ENCODE measurements around the gene TOMM34. TPM values are rescaled to one million over a fixed set of nuclear protein-coding genes. Genes with fewer than 3 reads are reported as not detected.

TOMM34 gene
- total and polyA plus RNA-seq, 2 of the 13 experiments (the other 11 are each of a cell fraction or from before 2014, with no cell fraction given), result 36.2 to 52.0 TPM

DNA sequence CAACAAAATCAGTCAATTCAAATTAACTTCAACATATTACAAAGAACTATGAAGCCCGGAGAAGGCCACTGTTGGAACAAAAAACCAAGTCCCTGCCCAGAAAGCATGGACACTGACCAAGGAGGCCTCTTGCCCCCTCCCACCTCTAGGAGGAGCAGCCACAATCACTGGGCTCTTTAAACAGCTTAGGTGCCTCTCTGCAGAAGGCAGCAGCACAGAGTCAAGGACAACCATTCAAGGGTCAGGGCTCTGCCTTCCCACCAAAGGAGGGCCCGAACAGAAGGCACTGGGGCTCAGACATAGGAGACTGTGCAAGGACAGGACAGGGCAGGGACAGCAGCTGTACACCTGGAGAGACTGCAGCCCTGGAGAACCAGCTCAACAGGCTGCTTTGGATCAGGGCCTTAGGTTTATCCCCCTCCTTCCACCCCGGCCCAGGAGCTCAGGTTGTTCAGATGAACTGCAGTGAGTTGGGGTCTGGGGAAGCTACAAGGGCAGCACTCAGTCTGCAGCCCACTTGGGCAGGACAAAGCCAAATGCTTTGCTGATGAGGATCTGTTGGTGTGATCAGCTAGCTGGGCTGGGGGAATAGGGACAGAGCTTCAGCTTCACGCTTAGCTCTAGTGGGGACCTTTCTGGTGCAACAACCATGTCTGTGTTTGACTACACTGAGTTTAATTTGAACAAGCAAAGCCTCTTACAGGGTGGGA is 17.8 kb downstream of the TOMM34 start (continued):
- TF ChIP-seq, protein P1, sequence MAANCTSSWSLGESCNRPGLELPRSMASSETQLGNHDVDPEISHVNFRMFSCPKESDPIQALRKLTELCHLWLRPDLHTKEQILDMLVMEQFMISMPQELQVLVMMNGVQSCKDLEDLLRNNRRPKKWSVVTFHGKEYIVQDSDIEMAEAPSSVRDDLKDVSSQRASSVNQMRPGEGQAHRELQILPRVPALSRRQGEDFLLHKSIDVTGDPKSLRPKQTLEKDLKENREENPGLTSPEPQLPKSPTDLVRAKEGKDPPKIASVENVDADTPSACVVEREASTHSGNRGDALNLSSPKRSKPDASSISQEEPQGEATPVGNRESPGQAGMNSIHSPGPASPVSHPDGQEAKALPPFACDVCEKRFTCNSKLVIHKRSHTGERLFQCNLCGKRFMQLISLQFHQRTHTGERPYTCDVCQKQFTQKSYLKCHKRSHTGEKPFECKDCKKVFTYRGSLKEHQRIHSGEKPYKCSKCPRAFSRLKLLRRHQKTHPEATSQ (CRISPR knock-in tag; IDR thresholded peaks at IDR 0.05; ENCODE audit: borderline replicate concordance), result 0 out of 2 replicates have a peak, but pooled peaks have one; percentile 22
- TF ChIP-seq ZNF557 (CRISPR knock-in tag; IDR thresholded peaks at IDR 0.05), result no peak
- TF ChIP-seq NR2C2 (CRISPR knock-in tag; IDR thresholded peaks at IDR 0.05; ENCODE audit: borderline replicate concordance), result no peak
- TF ChIP-seq, protein P2, sequence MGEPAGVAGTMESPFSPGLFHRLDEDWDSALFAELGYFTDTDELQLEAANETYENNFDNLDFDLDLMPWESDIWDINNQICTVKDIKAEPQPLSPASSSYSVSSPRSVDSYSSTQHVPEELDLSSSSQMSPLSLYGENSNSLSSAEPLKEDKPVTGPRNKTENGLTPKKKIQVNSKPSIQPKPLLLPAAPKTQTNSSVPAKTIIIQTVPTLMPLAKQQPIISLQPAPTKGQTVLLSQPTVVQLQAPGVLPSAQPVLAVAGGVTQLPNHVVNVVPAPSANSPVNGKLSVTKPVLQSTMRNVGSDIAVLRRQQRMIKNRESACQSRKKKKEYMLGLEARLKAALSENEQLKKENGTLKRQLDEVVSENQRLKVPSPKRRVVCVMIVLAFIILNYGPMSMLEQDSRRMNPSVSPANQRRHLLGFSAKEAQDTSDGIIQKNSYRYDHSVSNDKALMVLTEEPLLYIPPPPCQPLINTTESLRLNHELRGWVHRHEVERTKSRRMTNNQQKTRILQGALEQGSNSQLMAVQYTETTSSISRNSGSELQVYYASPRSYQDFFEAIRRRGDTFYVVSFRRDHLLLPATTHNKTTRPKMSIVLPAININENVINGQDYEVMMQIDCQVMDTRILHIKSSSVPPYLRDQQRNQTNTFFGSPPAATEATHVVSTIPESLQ (CRISPR knock-in tag; conservative IDR thresholded peaks at IDR 0.05), result no peak
- TF ChIP-seq IKZF5 (CRISPR knock-in tag; IDR thresholded peaks at IDR 0.05), result no peak
- 0 out of 2 replicates have a peak, but pooled peaks have one; percentile 35 for TF ChIP-seq KAT8 (CRISPR knock-in tag; IDR thresholded peaks at IDR 0.05)
- TF ChIP-seq GATAD1 (CRISPR knock-in tag; IDR thresholded peaks at IDR 0.05), result peak; percentile 49; the same call in 1 of the 2 replicates
- 0 out of 4 replicates have a peak, but pooled peaks of 1 of the 2 experiments have one; percentile 38 for TF ChIP-seq POLR2A (IDR thresholded peaks at IDR 0.05; ENCODE audit: insufficient read depth in 1 of 2, low read depth in 2 of 2, low read length in 2 of 2)
- TF ChIP-seq POGZ (CRISPR knock-in tag; IDR thresholded peaks at IDR 0.05), result no peak
- no peak for TF ChIP-seq ZNF775 (CRISPR knock-in tag; IDR thresholded peaks at IDR 0.05; ENCODE audit: borderline replicate concordance)
- TF ChIP-seq REPIN1 (CRISPR knock-in tag; IDR thresholded peaks at IDR 0.05; ENCODE audit: borderline replicate concordance, low read depth), result peak; percentile 56; the same call in 1 of the 2 replicates
- TF ChIP-seq, protein P3, sequence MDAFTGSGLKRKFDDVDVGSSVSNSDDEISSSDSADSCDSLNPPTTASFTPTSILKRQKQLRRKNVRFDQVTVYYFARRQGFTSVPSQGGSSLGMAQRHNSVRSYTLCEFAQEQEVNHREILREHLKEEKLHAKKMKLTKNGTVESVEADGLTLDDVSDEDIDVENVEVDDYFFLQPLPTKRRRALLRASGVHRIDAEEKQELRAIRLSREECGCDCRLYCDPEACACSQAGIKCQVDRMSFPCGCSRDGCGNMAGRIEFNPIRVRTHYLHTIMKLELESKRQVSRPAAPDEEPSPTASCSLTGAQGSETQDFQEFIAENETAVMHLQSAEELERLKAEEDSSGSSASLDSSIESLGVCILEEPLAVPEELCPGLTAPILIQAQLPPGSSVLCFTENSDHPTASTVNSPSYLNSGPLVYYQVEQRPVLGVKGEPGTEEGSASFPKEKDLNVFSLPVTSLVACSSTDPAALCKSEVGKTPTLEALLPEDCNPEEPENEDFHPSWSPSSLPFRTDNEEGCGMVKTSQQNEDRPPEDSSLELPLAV (CRISPR knock-in tag; conservative IDR thresholded peaks at IDR 0.05; ENCODE audit: low read depth), result no peak
- no peak for TF ChIP-seq ASH2L (IDR thresholded peaks at IDR 0.05; ENCODE audit: insufficient read length, low read depth, low read length)
- TF ChIP-seq SUZ12 (IDR thresholded peaks at IDR 0.05; ENCODE audit: low read depth, low read length), result no peak
- TF ChIP-seq RFX1 (IDR thresholded peaks at IDR 0.05), result no peak
- TF ChIP-seq ZNF512 (CRISPR knock-in tag; IDR thresholded peaks at IDR 0.05), result no peak
- TF ChIP-seq ZNF567 (CRISPR knock-in tag; IDR thresholded peaks at IDR 0.05; ENCODE audit: borderline replicate concordance), result 0 out of 2 replicates have a peak, but pooled peaks have one; percentile 40
- no peak for TF ChIP-seq CREB1 (IDR thresholded peaks at IDR 0.05)
- no peak for TF ChIP-seq CREB1 (CRISPR knock-in tag; IDR thresholded peaks at IDR 0.05)
